HEK293T (cell line): ENCODE data around the gene PPP1R1B.

ENCODE experiments used
- CTCF ChIA-PET: fragments of 350-600 bp; formaldehyde crosslinking; extraction: SDS; loops from one replicate; lab custom pipeline; 2021; ENCODE audit warnings: antibody characterized with exemption, inconsistent platforms; lab: Yijun Ruan, JAX
- POLR2A ChIA-PET: fragments of 350-600 bp; formaldehyde crosslinking; extraction: SDS; loops from one replicate; lab custom pipeline; 2020; ENCODE audit warnings: antibody characterized with exemption, inconsistent platforms; lab: Yijun Ruan, JAX
- DNase-seq: peaks from one replicate; pipeline ENCODE4 v3.0.0; 2012; ENCODE audit warnings: mixed read lengths; ENCODE audit errors: extremely low spot score
- ARNT ChIP-seq: fragments of 450-650 bp; IDR thresholded peaks from 2 replicates; pipeline ENCODE4 v1.6.1; 2017; ENCODE audit warnings: mild to moderate bottlenecking
- BHLHE40 ChIP-seq: fragments of 450-650 bp; IDR thresholded peaks from 2 replicates; pipeline ENCODE4 v1.6.1; 2016; ENCODE audit warnings: mild to moderate bottlenecking, moderate library complexity, borderline replicate concordance
- CTBP1 ChIP-seq: fragments of 450-650 bp; IDR thresholded peaks from 2 replicates; pipeline ENCODE4 v1.6.1; 2016; ENCODE audit warnings: borderline replicate concordance
- ELF4 ChIP-seq: fragments of 450-650 bp; IDR thresholded peaks from 2 replicates; pipeline ENCODE4 v1.6.1; 2017; ENCODE audit warnings: antibody characterized with exemption
- FOXA1 ChIP-seq: fragments of 450-650 bp; IDR thresholded peaks from 2 replicates; pipeline ENCODE4 v1.6.1; 2016; ENCODE audit warnings: mild to moderate bottlenecking
- FOXK2 ChIP-seq: fragments of 450-650 bp; IDR thresholded peaks from 2 replicates; pipeline ENCODE4 v1.6.1; 2016; ENCODE audit warnings: mild to moderate bottlenecking
- FOXM1 ChIP-seq: fragments of 450-650 bp; IDR thresholded peaks from 2 replicates; pipeline ENCODE4 v1.6.1; 2017; ENCODE audit warnings: mild to moderate bottlenecking, borderline replicate concordance
- HDGF ChIP-seq: fragments of 450-650 bp; IDR thresholded peaks from 2 replicates; pipeline ENCODE4 v1.6.1; 2017; ENCODE audit warnings: antibody characterized with exemption, borderline replicate concordance
- L3MBTL2 ChIP-seq: fragments of 450-650 bp; conservative IDR thresholded peaks from 2 replicates; pipeline ENCODE4 v1.6.1; 2016; ENCODE audit warnings: mild to moderate bottlenecking
- LEF1 ChIP-seq: fragments of 450-650 bp; IDR thresholded peaks from 2 replicates; pipeline ENCODE4 v1.6.1; 2017; ENCODE audit warnings: mild to moderate bottlenecking, borderline replicate concordance
- NFRKB ChIP-seq: fragments of 450-650 bp; IDR thresholded peaks from 2 replicates; pipeline ENCODE4 v1.6.1; 2016; ENCODE audit warnings: mild to moderate bottlenecking, moderate library complexity
- PKNOX1 ChIP-seq: fragments of 450-650 bp; IDR thresholded peaks from 2 replicates; pipeline ENCODE4 v1.6.1; 2016
- SP1 ChIP-seq: fragments of 450-650 bp; IDR thresholded peaks from 2 replicates; pipeline ENCODE4 v1.6.1; 2017
- SUZ12 ChIP-seq: fragments of 450-650 bp; IDR thresholded peaks from 2 replicates; pipeline ENCODE4 v1.6.1; 2016; ENCODE audit warnings: mild to moderate bottlenecking
- TARDBP ChIP-seq: fragments of 450-650 bp; IDR thresholded peaks from 2 replicates; pipeline ENCODE4 v1.6.1; 2016
- ZNF384 ChIP-seq: fragments of 450-650 bp; IDR thresholded peaks from 2 replicates; pipeline ENCODE4 v1.6.1; 2016

The PPP1R1B gene

GRCh38 chr17:39660397-39661385 lies 33.9 kb downstream of the PPP1R1B start:
- POLR2A ChIA-PET, result no interaction called here
- no peak for TF ChIP-seq FOXA1
- TF ChIP-seq BHLHE40, result no peak
- no peak for TF ChIP-seq SUZ12
- TF ChIP-seq TARDBP, result no peak
- TF ChIP-seq SP1, result no peak
- no peak for TF ChIP-seq FOXK2
- TF ChIP-seq FOXM1, result no peak
- TF ChIP-seq L3MBTL2, result no peak
- TF ChIP-seq NFRKB, result no peak
- no peak for TF ChIP-seq ZNF384
- TF ChIP-seq CTBP1, result no peak
- TF ChIP-seq PKNOX1, result no peak
- TF ChIP-seq LEF1, result no peak
- TF ChIP-seq HDGF, result no peak
- TF ChIP-seq ARNT, result no peak
- TF ChIP-seq ELF4, result no peak
- DNase-seq, result no peak
- CTCF ChIA-PET, result interaction anchor here (0.7 kb wide), 1 partner anchor 29 kb away, joined by 3 read pairs; no protein-coding TSS in a partner anchor

- TF ChIP-seq ZNF384 (no peak), BHLHE40 (no peak), ELF4 (no peak), TARDBP (no peak)
- ChIA-PET POLR2A (no interaction called here), CTCF (no interaction called here)
- no peak for DNase-seq
Observed at GRCh38 chr17:39661744-39662541, 35.2 kb downstream of the PPP1R1B start.

DNA sequence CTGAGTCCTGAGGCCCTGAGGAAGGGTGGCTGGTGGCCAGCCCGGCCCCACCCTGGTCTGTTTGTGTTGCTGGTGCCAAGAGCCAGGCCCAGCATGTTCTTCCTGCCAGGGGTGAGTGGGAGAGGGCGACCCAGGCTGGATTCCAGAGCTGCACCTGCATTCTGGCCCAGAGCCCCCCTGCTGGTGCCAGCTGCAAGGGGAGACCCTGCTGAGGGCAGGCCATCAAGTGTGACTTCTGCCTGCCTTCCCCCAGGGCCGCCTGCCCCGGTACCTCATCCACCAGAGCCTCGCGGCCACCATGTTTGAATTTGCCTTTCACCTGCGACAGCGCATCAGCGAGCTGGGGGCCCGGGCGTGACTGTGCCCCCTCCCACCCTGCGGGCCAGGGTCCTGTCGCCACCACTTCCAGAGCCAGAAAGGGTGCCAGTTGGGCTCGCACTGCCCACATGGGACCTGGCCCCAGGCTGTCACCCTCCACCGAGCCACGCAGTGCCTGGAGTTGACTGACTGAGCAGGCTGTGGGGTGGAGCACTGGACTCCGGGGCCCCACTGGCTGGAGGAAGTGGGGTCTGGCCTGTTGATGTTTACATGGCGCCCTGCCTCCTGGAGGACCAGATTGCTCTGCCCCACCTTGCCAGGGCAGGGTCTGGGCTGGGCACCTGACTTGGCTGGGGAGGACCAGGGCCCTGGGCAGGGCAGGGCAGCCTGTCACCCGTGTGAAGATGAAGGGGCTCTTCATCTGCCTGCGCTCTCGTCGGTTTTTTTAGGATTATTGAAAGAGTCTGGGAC lies 36.0 kb downstream of the PPP1R1B start:
- no peak for TF ChIP-seq FOXK2
- no peak for TF ChIP-seq SUZ12
- TF ChIP-seq PKNOX1, result no peak
- TF ChIP-seq CTBP1, result no peak
- TF ChIP-seq ARNT, result no peak
- no peak for TF ChIP-seq NFRKB
- no peak for TF ChIP-seq FOXA1
- TF ChIP-seq HDGF, result no peak
- no peak for TF ChIP-seq BHLHE40
- no peak for TF ChIP-seq L3MBTL2
- POLR2A ChIA-PET, result interaction anchor here (1.3 kb wide), 1 partner anchor 8 kb away, joined by 3 read pairs; no protein-coding TSS in a partner anchor
- DNase-seq, result no peak
- CTCF ChIA-PET, result interaction anchor here (2.0 kb wide), 1 partner anchor 9 kb away, joined by 9 read pairs; no protein-coding TSS in a partner anchor

DNA sequence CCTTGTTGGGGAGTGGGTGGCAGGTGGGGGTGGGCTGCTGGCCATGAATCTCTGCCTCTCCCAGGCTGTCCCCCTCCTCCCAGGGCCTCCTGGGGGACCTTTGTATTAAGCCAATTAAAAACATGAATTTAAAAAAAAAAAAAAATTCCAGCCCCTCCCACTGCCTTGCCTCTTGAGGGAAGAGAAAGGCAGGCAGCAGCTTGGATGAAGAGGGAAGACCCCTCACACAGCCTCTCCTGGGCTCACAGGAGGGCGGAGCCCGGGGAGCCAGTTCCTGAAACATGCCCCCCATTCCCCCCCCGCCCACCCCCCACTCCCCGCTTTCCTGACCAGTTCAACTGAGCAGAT lies 36.6 kb downstream of the PPP1R1B start:
- CTCF ChIA-PET, result interaction anchor here (0.8 to 2.0 kb wide), 3 partner anchors 8 to 42 kb away, joined by 3 to 9 read pairs (median 3); no protein-coding TSS in a partner anchor
- TF ChIP-seq SUZ12, result no peak
- no peak for TF ChIP-seq FOXM1
- no peak for TF ChIP-seq ARNT
- no peak for TF ChIP-seq LEF1
- TF ChIP-seq SP1, result no peak
- TF ChIP-seq L3MBTL2, result no peak
- TF ChIP-seq HDGF, result no peak
- no peak for TF ChIP-seq ZNF384
- no peak for TF ChIP-seq PKNOX1
- TF ChIP-seq BHLHE40, result no peak
- TF ChIP-seq TARDBP, result no peak
- no peak for TF ChIP-seq FOXK2
- no peak for TF ChIP-seq ELF4
- no peak for DNase-seq
- POLR2A ChIA-PET, result interaction anchor here (1.3 kb wide), 1 partner anchor 9 kb away, joined by 3 read pairs; no protein-coding TSS in a partner anchor
